Adipose tissue (tissue), 3 donors: Measurements from ENCODE around the gene DHRS12. TPM values are rescaled to one million over a fixed set of nuclear protein-coding genes. Genes with fewer than 3 reads are reported as not detected.

Experiments
- H3K27ac ChIP-seq: one replicate; pipeline ENCODE4 v1.5.1; 2013; ENCODE audit warnings: low read depth, low read length
- WGBS, 3 donors: extraction: QIAGEN DNeasy Blood & Tissue Kit; methylation state at CpG; one replicate each; pipeline ENCODE4 v1.1.7; 2013; 5-methylcytosine and 5-hydroxymethylcytosine counted together
- polyA plus RNA-seq, 3 donors: library from polyadenylated mRNA; stranded (reverse); fragments of 200-250 nt; gene quantifications; one replicate each; pipeline ENCODE4 v1.2.3, GENCODE V29; 2013
- donor health status: healthy with polysubstance abuse.
- donor health status: Bipolar disorder and iron deficiency.
- donor health status: healthy.

Gene DHRS12
- polyA plus RNA-seq, 3 donors: 21.1 to 24.1 (median 21.9) TPM

GRCh38 chr13:51794964-51795363 lies 9.0 kb downstream of the DHRS12 start:
- no peak overlapping the region for H3K27ac ChIP-seq
- WGBS, 3 donors: 32 to 96% (median 90%) methylated on average over 4 of the region's 4 CpGs

GRCh38 chr13:51793570-51794271 lies 10.2 kb downstream of the DHRS12 start:
- no peak overlapping the region for H3K27ac ChIP-seq
- WGBS, 3 donors: 53 to 72% (median 54%) methylated on average over 6 of the region's 6 CpGs

- 48 to 53% (median 50%) methylated on average over 10 of the region's 10 CpGs for WGBS, 3 donors
- H3K27ac ChIP-seq: no peak overlapping the region
Measured at GRCh38 chr13:51786425-51787265, 17.3 kb downstream of the DHRS12 start.

- WGBS, 3 donors: 23 to 35% (median 27%) methylated on average over 12 of the region's 12 CpGs
- no peak overlapping the region for H3K27ac ChIP-seq
Measured at GRCh38 chr13:51785712-51786424, 18.1 kb downstream of the DHRS12 start.

- no peak overlapping the region for H3K27ac ChIP-seq
- 100% methylated on average over 1 of the region's 1 CpG for WGBS, 3 donors
Measured at GRCh38 chr13:51784097-51784496, 19.9 kb downstream of the DHRS12 start.

GRCh38 chr13:51783428-51784094 lies 20.4 kb downstream of the DHRS12 start:
- WGBS, 3 donors: 59 to 92% (median 90%) methylated on average over 9 of the region's 9 CpGs
- H3K27ac ChIP-seq: no peak overlapping the region

- no peak overlapping the region for H3K27ac ChIP-seq
- WGBS, 3 donors: 42 to 86% (median 82%) methylated on average over 15 of the region's 15 CpGs
Measured at GRCh38 chr13:51782026-51782710, 21.8 kb downstream of the DHRS12 start.

GRCh38 chr13:51781246-51782022 lies 22.5 kb downstream of the DHRS12 start:
- no peak overlapping the region for H3K27ac ChIP-seq
- WGBS, 3 donors: 54 to 86% (median 83%) methylated on average over 15 of the region's 15 CpGs

GRCh38 chr13:51780099-51780498 lies 23.9 kb downstream of the DHRS12 start:
- WGBS, 3 donors: 47 to 80% (median 75%) methylated on average over 3 of the region's 3 CpGs
- H3K27ac ChIP-seq: no peak overlapping the region

GRCh38 chr13:51778392-51778791 lies 25.6 kb downstream of the DHRS12 start:
- 22 to 62% (median 50%) methylated on average over 11 of the region's 11 CpGs for WGBS, 3 donors
- no peak overlapping the region for H3K27ac ChIP-seq

- WGBS, 3 donors: 52 to 77% (median 69%) methylated on average over 9 of the region's 9 CpGs
Measured at GRCh38 chr13:51777921-51778320, 26.0 kb downstream of the DHRS12 start.

GRCh38 chr13:51776179-51776578 lies 27.8 kb downstream of the DHRS12 start:
- 61 to 78% (median 74%) methylated on average over 7 of the region's 7 CpGs for WGBS, 3 donors
- no peak overlapping the region for H3K27ac ChIP-seq

More at GRCh38 chr13:51777921-51778320, 26.0 kb downstream of the DHRS12 start:
- no peak overlapping the region for H3K27ac ChIP-seq

- 91 to 95% (median 93%) methylated on average over 9 to 11 of the region's 11 CpGs for WGBS, 3 donors
- no peak overlapping the region for H3K27ac ChIP-seq
Measured at GRCh38 chr13:51773515-51773914, 30.4 kb downstream of the DHRS12 start.

GRCh38 chr13:51772781-51773180 lies 31.2 kb downstream of the DHRS12 start:
- no peak overlapping the region for H3K27ac ChIP-seq
- 83 to 95% (median 92%) methylated on average over 6 of the region's 6 CpGs for WGBS, 3 donors

- 53 to 96% (median 89%) methylated on average over 9 of the region's 9 CpGs for WGBS, 3 donors
- no peak overlapping the region for H3K27ac ChIP-seq
Measured at GRCh38 chr13:51772105-51772455, 31.9 kb downstream of the DHRS12 start.

GRCh38 chr13:51771418-51772104 lies 32.4 kb downstream of the DHRS12 start:
- 46 to 93% (median 88%) methylated on average over 17 of the region's 17 CpGs for WGBS, 3 donors
- no peak overlapping the region for H3K27ac ChIP-seq
